ENCODE results near the gene PFDN1. TPM values are rescaled to one million over a fixed set of nuclear protein-coding genes. Genes with fewer than 3 reads are reported as not detected.

Gene PFDN1
- total RNA-seq, 4 donors from 2014 or later = 90.6 to 142 (median 109) TPM

DNA sequence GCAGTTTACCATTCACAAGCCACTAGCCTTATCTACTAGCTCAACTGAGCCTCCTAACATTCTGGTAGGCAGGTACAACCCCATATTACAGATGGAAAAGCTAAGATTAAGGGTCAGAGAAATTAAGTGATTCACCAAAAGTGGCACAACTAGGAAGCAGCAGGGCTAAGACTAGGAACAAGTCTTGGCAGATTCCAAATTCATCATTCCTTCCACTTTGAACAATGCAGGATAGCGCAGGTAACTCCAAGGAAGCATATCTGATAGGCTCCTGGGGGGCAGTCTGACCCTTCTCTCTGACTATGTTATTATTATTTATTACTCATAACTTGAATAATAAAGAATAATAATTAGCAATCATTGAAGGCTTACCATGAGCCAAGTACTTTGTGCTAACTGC is 35.0 kb upstream of the PFDN1 start:
- Histone ChIP-seq H3K27ac (no peak overlapping the region), H3K4me3 (no peak overlapping the region), H3K27me3 (no peaks in the 10 kb centered on the region), H3K4me1 (peaks cover 0 to 36% (median 0%) of the 10 kb centered on the region in 4 donors), H3K36me3 (peaks cover 0 to 52% (median 0%) of the 10 kb centered on the region in 3 donors), H3K9me3 (no peaks in the 10 kb centered on the region)
- DNase-seq = no peak
- TF ChIP-seq POLR2A (IDR thresholded peaks at IDR 0.05) = no peak
- TF ChIP-seq, protein P1, sequence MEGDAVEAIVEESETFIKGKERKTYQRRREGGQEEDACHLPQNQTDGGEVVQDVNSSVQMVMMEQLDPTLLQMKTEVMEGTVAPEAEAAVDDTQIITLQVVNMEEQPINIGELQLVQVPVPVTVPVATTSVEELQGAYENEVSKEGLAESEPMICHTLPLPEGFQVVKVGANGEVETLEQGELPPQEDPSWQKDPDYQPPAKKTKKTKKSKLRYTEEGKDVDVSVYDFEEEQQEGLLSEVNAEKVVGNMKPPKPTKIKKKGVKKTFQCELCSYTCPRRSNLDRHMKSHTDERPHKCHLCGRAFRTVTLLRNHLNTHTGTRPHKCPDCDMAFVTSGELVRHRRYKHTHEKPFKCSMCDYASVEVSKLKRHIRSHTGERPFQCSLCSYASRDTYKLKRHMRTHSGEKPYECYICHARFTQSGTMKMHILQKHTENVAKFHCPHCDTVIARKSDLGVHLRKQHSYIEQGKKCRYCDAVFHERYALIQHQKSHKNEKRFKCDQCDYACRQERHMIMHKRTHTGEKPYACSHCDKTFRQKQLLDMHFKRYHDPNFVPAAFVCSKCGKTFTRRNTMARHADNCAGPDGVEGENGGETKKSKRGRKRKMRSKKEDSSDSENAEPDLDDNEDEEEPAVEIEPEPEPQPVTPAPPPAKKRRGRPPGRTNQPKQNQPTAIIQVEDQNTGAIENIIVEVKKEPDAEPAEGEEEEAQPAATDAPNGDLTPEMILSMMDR (IDR thresholded peaks at IDR 0.05) = no peak

DNA sequence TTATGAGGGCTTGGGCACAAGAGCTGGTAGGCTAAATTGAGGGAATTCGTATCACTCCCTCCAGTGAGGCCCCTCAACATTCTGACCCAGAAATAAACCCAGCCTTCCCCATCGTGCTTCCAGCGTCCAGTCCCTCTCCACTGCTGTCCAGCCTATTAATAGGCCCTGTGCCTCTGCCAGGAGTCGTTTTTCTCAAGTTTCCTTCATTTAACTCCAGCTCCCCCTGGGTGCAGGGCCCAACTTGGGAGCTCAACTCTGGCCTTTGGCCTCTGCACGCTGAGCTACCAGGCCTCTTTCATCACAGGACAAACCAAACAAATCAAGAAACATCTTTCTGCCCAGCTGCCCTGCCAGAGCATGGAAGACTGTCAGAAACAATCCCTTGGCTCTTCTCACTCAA is 33.5 kb upstream of the PFDN1 start:
- Histone ChIP-seq H3K27ac (peak overlapping the region in 1 of 4 donors; percentile 56), H3K4me1 (peaks cover 0 to 21% (median 0%) of the 10 kb centered on the region in 4 donors), H3K27me3 (no peaks in the 10 kb centered on the region), H3K9me3 (no peaks in the 10 kb centered on the region), H3K4me3 (no peak overlapping the region), H3K36me3 (peaks cover 0 to 42% (median 0%) of the 10 kb centered on the region in 3 donors)
- TF ChIP-seq, protein P1 (IDR thresholded peaks at IDR 0.05) = no peak
- no peak for TF ChIP-seq POLR2A (IDR thresholded peaks at IDR 0.05)
- no peak for DNase-seq

DNA sequence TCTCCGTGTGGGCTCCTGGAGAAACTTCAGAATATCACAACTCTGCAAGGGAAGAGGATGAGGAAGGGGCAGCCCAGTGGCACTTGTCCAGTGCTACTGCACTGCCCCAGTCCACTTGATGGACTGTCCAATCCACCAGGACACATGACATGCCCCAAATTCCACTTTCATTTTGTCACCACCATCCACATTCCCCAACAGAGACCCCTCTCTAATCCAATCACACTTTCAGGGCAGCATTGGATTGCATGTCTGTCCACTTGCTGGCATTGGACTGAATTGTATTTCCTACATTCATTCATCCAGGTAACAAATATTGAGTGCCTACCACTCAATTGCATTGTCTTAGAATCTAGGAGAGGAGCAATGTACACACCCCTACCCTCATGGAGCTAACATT is 28.7 kb upstream of the PFDN1 start:
- no peak overlapping the region for H3K4me3 ChIP-seq
- TF ChIP-seq POLR2A (IDR thresholded peaks at IDR 0.05) = no peak
- TF ChIP-seq, protein P1 (IDR thresholded peaks at IDR 0.05) = no peak
- peaks cover 0 to 35% (median 0%) of the 10 kb centered on the region in 3 donors for H3K36me3 ChIP-seq
- H3K9me3 ChIP-seq = no peaks in the 10 kb centered on the region
- no peaks in the 10 kb centered on the region for H3K27me3 ChIP-seq
- H3K4me1 ChIP-seq = no peaks in the 10 kb centered on the region
- no peak for DNase-seq
- no peak overlapping the region for H3K27ac ChIP-seq

DNA sequence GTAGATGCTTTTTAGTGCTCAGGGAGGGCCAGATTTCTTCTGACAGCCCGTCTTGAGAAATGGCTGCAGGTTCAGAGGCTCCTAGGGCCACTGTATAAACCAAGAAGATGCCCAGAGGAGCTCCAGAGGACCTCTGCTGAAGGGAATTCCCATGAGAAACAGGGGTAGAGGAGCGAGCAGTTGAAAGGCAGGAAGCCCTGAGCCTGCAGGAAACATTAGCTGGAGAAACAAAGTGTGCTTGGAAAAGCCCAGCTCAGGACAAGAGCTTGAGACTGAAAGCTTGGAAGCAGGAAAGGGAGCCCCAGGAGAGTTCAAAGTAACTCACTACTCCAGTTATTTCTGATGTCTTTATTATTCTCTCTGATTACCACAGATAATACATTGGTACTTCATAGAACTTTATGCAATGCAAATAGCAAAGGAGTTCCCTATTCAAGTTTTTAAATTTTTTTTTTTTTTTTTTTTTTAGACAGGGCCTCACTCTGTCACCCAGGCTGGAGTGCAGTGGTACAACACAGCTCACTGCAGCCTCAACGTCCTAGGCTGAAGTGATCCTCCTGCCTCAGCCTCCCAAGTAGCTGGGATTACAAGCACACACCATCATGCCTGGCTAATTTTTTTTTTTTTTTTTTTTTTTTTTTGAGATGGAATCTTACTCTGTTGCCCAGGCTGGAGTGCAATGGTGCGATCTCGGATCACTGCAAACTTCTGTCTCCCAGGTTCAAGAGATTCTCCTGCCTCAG is 27.0 kb upstream of the PFDN1 start:
- no peaks in the 10 kb centered on the region for H3K9me3 ChIP-seq
- no peak for TF ChIP-seq POLR2A (IDR thresholded peaks at IDR 0.05)
- H3K27me3 ChIP-seq = no peaks in the 10 kb centered on the region
- no peaks in the 10 kb centered on the region for H3K4me1 ChIP-seq
- H3K4me3 ChIP-seq = no peak overlapping the region
- peaks cover 0 to 22% (median 0%) of the 10 kb centered on the region in 3 donors for H3K36me3 ChIP-seq
- no peak overlapping the region for H3K27ac ChIP-seq
- DNase-seq = no peak

DNA sequence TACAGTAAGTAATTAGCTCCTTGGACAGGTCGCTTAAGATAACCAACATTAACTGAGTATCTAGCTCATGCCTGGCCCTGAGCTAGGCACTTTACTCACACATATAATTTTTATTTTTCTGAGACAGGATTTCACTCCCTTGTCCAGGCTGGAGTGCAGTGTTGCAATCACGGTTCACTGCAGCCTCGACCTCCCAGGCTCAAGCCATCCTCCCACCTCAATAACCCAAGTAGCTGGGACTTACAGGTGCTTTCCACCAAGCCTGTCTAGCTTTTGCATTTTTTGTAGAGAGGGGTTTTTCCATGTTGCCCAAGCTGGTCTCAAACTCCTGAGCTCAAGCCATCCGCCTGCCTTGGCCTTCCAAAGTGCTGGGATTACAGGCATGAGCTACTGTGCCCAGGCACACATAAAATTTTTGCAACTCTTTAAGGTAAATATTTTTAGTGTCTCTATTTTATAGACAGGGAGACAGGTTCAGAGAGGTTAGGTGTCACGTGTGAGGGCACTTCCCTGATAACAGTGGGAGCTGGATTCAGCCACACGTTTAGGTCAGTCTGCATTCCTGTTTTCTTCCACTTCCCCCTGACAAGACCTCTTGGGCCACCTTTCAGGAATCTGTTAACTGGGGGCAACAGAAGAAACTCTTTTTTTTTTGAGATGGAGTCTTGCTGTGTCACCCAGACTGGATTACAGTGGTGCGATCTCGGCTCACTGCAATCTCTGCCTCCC is 25.3 kb upstream of the PFDN1 start:
- no peak for DNase-seq

More for the DNA sequence above, 25.3 kb upstream of the PFDN1 start:
- Histone ChIP-seq H3K27me3 (no peaks in the 10 kb centered on the region), H3K36me3 (peaks cover 0 to 5% (median 0%) of the 10 kb centered on the region in 3 donors), H3K27ac (no peak overlapping the region), H3K4me3 (no peak overlapping the region), H3K9me3 (no peaks in the 10 kb centered on the region), H3K4me1 (peaks cover 0 to 1% (median 0%) of the 10 kb centered on the region in 4 donors)
- no peak for TF ChIP-seq POLR2A (IDR thresholded peaks at IDR 0.05)
- TF ChIP-seq, protein P1 (IDR thresholded peaks at IDR 0.05) = no peak
